Cerebellar nuclear complex (tissue), 1 donor: ENCODE results near the gene CUL4A.
"Not testable (repeated sequence)": the region's sequence is repeated elsewhere in the genome, so short reads cannot be mapped to it uniquely, and the experiment has no call there.

Experiments used
- DNase-seq, 2 experiments: peaks; one replicate each; lab custom pipeline; 2025; lab: John Stamatoyannopoulos, UW

CUL4A gene

GRCh38 chr13:113292021-113292862, 82.8 kb downstream of the CUL4A start:
- DNase-seq, result no peak

- DNase-seq, result no peak
These were observed 84.3 kb downstream of the CUL4A start for GRCh38 chr13:113293686-113294085.

- DNase-seq, result no peak
These were observed 86.4 kb downstream of the CUL4A start for GRCh38 chr13:113295776-113296175.

- peak; percentile 5 to 81 for DNase-seq
These were observed 87.5 kb downstream of the CUL4A start, which contains the start of gene LAMP1 for GRCh38 chr13:113296823-113297369. Gene LAMP1 (plus strand): TSS chr13:113297239. CDS start chr13:113297435, 196 bp downstream.

- DNase-seq, result no peak
These were observed 88.1 kb downstream of the CUL4A start for GRCh38 chr13:113297370-113298042.

GRCh38 chr13:113298043-113298945, 88.9 kb downstream of the CUL4A start:
- DNase-seq, result no peak

GRCh38 chr13:113299951-113300350, 90.5 kb downstream of the CUL4A start:
- no peak for DNase-seq

- DNase-seq, result no peak
These were observed 93.6 kb downstream of the CUL4A start for GRCh38 chr13:113302986-113303385.

- DNase-seq, result no peak
These were observed 94.7 kb downstream of the CUL4A start for GRCh38 chr13:113304121-113304520.

GRCh38 chr13:113305208-113305607, 95.8 kb downstream of the CUL4A start:
- no peak for DNase-seq

GRCh38 chr13:113307491-113307890, 98.1 kb downstream of the CUL4A start:
- no peak for DNase-seq

- DNase-seq, result no peak
These were observed 100.1 kb downstream of the CUL4A start for GRCh38 chr13:113309473-113309872.

- not testable (repeated sequence) for DNase-seq
These were observed 104.7 kb downstream of the CUL4A start for GRCh38 chr13:113314112-113314511.

- not testable (repeated sequence) for DNase-seq
These were observed 105.6 kb downstream of the CUL4A start for GRCh38 chr13:113314895-113315470.

GRCh38 chr13:113315992-113316391, 106.6 kb downstream of the CUL4A start:
- DNase-seq, result no peak
